ENCODE results near the gene RALGAPA1.
"Not testable (repeated sequence)": the region's sequence is repeated elsewhere in the genome, so short reads cannot be mapped to it uniquely, and the experiment has no call there.

The RALGAPA1 gene

DNA sequence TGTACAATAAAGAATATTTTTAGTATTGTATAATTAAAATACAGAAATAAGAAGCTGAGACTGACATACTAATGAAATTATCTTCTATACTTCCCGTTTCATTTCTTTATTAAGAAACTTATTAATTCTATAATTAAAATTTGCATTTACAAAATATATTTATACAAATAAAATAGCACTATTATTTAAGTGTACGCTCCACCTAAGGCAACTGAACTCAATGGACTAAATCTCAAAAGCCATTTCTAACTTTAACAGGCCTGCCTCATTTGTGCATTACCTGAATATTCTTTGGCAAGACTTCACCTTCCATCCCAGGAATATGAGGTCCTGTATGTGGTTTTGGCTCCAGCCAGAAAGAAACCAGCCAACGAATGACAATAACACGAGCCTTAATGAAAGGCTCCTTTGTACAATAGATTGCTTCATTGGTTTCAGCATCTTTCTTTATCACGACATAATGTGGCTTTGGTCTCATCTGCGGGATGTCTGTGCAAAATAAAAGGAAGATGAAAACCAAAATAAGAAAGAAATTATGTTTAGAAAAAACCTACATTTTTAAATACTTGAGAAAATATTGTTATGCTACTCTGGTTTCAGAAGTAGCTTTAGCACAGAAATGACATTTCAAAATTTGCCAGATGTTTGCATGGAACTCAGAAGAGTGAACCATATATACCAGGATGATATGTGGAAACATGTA lies 58.7 kb downstream of the RALGAPA1 start:
- H3K9ac ChIP-seq (ENCODE audit: low read depth, low read length) = no peak overlapping the region
- H3K36me3 ChIP-seq (ENCODE audit: insufficient read depth, low read depth, low read length) = peaks cover 13% of the 10 kb centered on the region
- no peaks in the 10 kb centered on the region for H3K9me3 ChIP-seq (ENCODE audit: insufficient read depth, low read depth, low read length)
- no peaks in the 10 kb centered on the region for H3K4me1 ChIP-seq (ENCODE audit: insufficient read depth, low read length)
- H3K27me3 ChIP-seq (ENCODE audit: insufficient read depth, low read length) = no peaks in the 10 kb centered on the region
- H3K4me3 ChIP-seq (ENCODE audit: low read length) = no peak overlapping the region
- H3K27ac ChIP-seq (ENCODE audit: low read length) = no peak overlapping the region

DNA sequence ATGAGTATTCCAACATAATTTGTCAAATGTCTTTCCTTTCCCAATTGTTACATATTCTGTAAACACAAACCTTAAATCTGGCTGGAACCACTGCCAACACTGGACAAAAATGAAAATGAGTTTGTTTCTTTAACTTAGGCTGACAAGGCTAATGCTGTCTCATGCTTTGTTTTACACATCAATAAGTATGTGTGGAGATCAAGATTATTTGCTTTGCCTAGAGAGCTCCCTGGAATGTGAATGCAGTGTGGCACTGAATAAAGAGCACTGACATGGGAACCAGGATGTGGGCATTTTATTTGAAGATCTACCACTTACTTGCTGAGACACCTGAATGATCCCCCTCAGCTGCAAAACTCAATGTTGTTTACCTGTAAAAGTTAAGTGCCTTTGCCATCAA lies 61.7 kb downstream of the RALGAPA1 start:
- Histone ChIP-seq H3K9me3 (ENCODE audit: insufficient read depth, low read depth, low read length) (no peaks in the 10 kb centered on the region), H3K36me3 (ENCODE audit: insufficient read depth, low read depth, low read length) (peaks cover 12% of the 10 kb centered on the region; the same call in 1 of the 2 replicates), H3K4me1 (ENCODE audit: insufficient read depth, low read length) (no peaks in the 10 kb centered on the region), H3K4me3 (ENCODE audit: low read length) (no peak overlapping the region), H3K27me3 (ENCODE audit: insufficient read depth, low read length) (no peaks in the 10 kb centered on the region), H3K9ac (ENCODE audit: low read depth, low read length) (no peak overlapping the region), H3K27ac (ENCODE audit: low read length) (no peak overlapping the region)

DNA sequence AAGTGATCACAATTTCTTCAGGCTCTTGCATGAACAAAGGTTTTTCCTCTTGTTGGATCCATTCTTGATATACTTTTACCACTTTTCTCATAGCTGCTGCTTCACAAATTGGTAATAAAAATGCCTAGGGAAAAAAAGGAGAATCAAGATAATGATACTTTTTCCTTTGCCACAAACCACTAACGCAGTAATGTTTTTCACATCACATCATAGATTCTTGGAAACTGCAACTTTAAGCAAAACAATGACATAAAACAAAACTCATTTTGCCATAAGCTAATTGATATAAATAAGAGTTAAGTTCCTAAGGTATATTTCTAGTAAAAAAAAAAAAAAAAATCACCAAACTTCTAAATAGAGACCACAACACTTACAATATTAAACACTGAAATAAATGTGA lies 66.7 kb downstream of the RALGAPA1 start:
- H3K9ac ChIP-seq (ENCODE audit: low read depth, low read length) = no peak overlapping the region
- H3K4me1 ChIP-seq (ENCODE audit: insufficient read depth, low read length) = no peaks in the 10 kb centered on the region
- no peak overlapping the region for H3K4me3 ChIP-seq (ENCODE audit: low read length)
- H3K27me3 ChIP-seq (ENCODE audit: insufficient read depth, low read length) = no peaks in the 10 kb centered on the region
- peaks cover 7% of the 10 kb centered on the region; the same call in 1 of the 2 replicates for H3K36me3 ChIP-seq (ENCODE audit: insufficient read depth, low read depth, low read length)
- no peaks in the 10 kb centered on the region for H3K9me3 ChIP-seq (ENCODE audit: insufficient read depth, low read depth, low read length)
- H3K27ac ChIP-seq (ENCODE audit: low read length) = no peak overlapping the region

DNA sequence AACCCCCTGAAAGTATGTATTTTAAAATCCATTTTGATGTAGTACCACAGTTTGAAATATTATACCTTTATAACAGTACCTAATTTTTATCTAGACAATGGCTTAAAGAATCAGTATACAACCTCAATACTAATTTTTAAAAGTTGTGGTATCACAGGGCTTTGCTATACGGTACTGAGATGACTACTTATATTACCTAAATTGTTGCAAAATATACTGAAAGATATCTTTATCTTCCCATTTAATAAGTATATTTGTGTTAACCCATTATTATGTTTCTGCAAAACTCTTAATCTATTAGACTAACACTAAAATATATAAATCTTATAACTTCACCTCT lies 67.1 kb downstream of the RALGAPA1 start:
- Histone ChIP-seq H3K27ac (ENCODE audit: low read length) (no peak overlapping the region), H3K4me3 (ENCODE audit: low read length) (no peak overlapping the region), H3K4me1 (ENCODE audit: insufficient read depth, low read length) (no peaks in the 10 kb centered on the region), H3K9me3 (ENCODE audit: insufficient read depth, low read depth, low read length) (no peaks in the 10 kb centered on the region), H3K36me3 (ENCODE audit: insufficient read depth, low read depth, low read length) (peaks cover 5% of the 10 kb centered on the region; the same call in 1 of the 2 replicates), H3K27me3 (ENCODE audit: insufficient read depth, low read length) (no peaks in the 10 kb centered on the region), H3K9ac (ENCODE audit: low read depth, low read length) (no peak overlapping the region)

DNA sequence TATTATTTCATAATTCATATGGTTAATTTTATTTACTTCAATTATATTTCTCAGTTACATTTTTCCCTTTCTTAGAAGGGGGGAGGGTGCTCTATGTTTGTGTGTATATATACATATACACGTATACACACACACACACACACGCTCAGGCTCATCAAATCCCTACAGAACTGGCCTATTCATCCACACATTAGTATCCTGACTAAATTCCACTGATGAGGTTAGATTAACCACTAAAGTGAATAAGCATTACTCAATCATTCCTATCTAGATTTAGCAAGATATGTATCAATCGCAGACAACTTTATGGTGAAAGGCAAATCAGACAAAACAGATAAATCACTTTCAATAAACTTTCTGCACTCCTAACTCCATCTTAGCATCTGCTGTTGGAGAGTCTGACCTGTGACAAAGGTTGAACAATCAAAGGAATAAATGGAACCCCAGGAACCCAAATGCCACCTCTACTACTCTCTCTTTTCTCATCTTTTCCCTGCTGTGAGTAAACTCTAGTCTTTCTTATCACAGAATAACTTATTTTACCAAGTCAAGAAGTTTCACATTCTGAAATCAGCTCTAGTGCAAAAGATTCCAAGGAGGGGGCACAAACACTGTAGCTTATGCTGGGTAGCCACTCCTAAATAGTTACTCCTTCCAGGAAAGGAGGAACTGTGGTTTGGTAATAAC lies 67.6 kb downstream of the RALGAPA1 start:
- no peaks in the 10 kb centered on the region for H3K27me3 ChIP-seq (ENCODE audit: insufficient read depth, low read length)
- H3K4me1 ChIP-seq (ENCODE audit: insufficient read depth, low read length) = no peaks in the 10 kb centered on the region
- H3K4me3 ChIP-seq (ENCODE audit: low read length) = no peak overlapping the region
- peaks cover 4% of the 10 kb centered on the region; the same call in 1 of the 2 replicates for H3K36me3 ChIP-seq (ENCODE audit: insufficient read depth, low read depth, low read length)
- H3K9me3 ChIP-seq (ENCODE audit: insufficient read depth, low read depth, low read length) = no peaks in the 10 kb centered on the region
- no peak overlapping the region for H3K9ac ChIP-seq (ENCODE audit: low read depth, low read length)
- H3K27ac ChIP-seq (ENCODE audit: low read length) = no peak overlapping the region

DNA sequence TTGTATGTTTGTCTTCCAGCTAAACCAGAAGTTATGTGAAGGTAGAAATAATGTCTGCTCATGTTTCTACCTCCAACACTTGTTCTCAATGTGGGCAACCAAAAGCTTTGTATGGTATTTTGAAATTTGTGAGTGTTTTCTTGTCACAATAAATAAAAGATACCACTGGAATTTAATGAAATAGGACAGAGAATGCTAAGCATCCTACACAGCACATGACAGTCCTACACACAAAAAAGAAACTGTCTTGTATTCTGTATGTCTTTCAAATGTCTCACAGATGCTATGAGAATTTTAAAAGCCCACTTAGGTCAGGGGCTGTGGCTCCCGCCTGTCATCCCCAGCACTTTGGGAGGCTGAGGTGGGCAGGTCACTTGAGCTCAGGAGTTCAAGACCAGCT lies 68.9 kb downstream of the RALGAPA1 start:
- no peaks in the 10 kb centered on the region for H3K9me3 ChIP-seq (ENCODE audit: insufficient read depth, low read depth, low read length)
- H3K27me3 ChIP-seq (ENCODE audit: insufficient read depth, low read length) = no peaks in the 10 kb centered on the region
- H3K4me1 ChIP-seq (ENCODE audit: insufficient read depth, low read length) = no peaks in the 10 kb centered on the region
- no peak overlapping the region for H3K4me3 ChIP-seq (ENCODE audit: low read length)
- no peak overlapping the region for H3K27ac ChIP-seq (ENCODE audit: low read length)
- no peaks in the 10 kb centered on the region; the same call in 1 of the 2 replicates for H3K36me3 ChIP-seq (ENCODE audit: insufficient read depth, low read depth, low read length)
- H3K9ac ChIP-seq (ENCODE audit: low read depth, low read length) = no peak overlapping the region

DNA sequence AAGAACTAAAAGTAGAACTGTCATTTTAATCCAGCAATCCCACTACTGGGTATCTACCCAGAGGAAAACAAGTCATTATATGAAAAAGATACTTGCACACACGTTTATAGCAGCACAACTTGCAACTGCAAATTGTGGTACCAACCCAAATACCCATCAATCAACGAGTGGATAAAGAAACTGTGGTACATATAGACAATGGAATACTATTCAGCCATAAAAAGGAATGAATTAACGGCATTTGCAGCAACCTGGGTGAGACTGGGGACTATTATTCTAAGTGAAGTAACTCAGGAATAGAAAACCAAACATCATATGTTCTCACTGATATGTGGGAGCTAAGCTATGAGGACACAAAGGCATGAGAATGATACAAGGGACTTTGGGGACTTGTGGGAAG lies 73.9 kb downstream of the RALGAPA1 start:
- H3K4me3 ChIP-seq (ENCODE audit: low read length); H3K27me3 ChIP-seq (ENCODE audit: insufficient read depth, low read length); H3K9ac ChIP-seq (ENCODE audit: low read depth, low read length); H3K9me3 ChIP-seq (ENCODE audit: insufficient read depth, low read depth, low read length); H3K36me3 ChIP-seq (ENCODE audit: insufficient read depth, low read depth, low read length); H3K27ac ChIP-seq (ENCODE audit: low read length); H3K4me1 ChIP-seq (ENCODE audit: insufficient read depth, low read length): not testable (repeated sequence)

DNA sequence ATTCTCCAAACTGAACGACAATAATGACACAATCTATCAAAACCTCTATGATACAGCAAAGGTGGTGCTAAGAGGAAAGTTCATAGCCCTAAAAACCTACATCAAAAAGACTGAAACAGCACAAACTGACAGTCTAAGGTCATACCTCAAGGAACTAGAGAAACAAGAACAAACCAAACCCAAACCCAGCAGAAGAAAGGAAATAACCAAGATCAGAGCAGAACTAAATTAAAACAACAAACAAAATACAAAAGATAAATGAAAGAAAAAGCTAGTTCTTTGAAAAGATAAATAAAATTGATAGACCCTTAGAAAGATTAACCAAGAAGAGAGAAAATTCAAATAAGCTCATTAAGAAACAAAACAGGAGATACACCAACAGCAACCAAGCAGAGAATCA lies 75.6 kb downstream of the RALGAPA1 start:
- not testable (repeated sequence) for H3K4me3 ChIP-seq (ENCODE audit: low read length); H3K27me3 ChIP-seq (ENCODE audit: insufficient read depth, low read length); H3K9me3 ChIP-seq (ENCODE audit: insufficient read depth, low read depth, low read length); H3K4me1 ChIP-seq (ENCODE audit: insufficient read depth, low read length); H3K36me3 ChIP-seq (ENCODE audit: insufficient read depth, low read depth, low read length); H3K27ac ChIP-seq (ENCODE audit: low read length); H3K9ac ChIP-seq (ENCODE audit: low read depth, low read length)

DNA sequence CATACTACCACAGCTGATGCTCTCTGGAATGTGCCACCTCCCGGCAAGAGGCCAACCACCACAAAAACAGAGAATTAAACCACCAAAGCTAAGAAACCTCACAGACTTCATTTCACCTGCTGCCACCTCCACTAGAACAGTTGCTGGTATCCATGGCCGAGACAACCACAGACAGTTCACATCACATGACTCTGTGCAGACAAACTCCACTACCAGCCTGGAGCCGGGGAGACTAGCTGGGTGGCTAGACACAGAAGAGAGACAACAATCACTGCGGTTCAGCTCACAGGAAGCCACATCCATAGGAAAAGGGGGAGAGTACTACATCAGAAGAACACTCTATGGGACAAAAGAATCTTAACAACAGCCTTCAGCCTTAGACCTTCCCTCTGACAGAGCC lies 78.2 kb downstream of the RALGAPA1 start:
- Histone ChIP-seq H3K4me3 (ENCODE audit: low read length) (no peak overlapping the region), H3K36me3 (ENCODE audit: insufficient read depth, low read depth, low read length) (no peaks in the 10 kb centered on the region), H3K4me1 (ENCODE audit: insufficient read depth, low read length) (no peaks in the 10 kb centered on the region), H3K27ac (ENCODE audit: low read length) (no peak overlapping the region), H3K9ac (ENCODE audit: low read depth, low read length) (no peak overlapping the region), H3K9me3 (ENCODE audit: insufficient read depth, low read depth, low read length) (no peaks in the 10 kb centered on the region), H3K27me3 (ENCODE audit: insufficient read depth, low read length) (no peaks in the 10 kb centered on the region)

DNA sequence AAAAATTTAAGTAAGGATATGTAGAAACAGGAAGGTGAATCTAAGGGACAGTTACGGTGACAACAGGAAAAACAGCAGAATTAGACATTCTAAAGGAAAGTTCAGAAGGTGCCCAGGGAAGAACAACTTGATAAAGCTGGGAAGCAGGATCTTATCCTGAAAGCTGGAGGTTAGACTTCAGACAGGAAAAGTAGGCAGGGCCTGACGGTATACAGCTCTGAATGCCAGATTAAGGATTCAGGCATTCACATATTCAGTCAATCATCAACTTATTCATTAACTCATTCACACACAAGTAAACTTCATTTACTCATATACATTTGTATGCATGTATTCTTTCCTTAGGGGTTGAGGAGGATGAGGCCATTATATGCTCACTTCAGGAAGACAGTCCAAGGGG lies 81.3 kb downstream of the RALGAPA1 start:
- H3K9me3 ChIP-seq (ENCODE audit: insufficient read depth, low read depth, low read length) = no peaks in the 10 kb centered on the region
- no peak overlapping the region for H3K27ac ChIP-seq (ENCODE audit: low read length)
- H3K9ac ChIP-seq (ENCODE audit: low read depth, low read length) = no peak overlapping the region
- no peaks in the 10 kb centered on the region for H3K36me3 ChIP-seq (ENCODE audit: insufficient read depth, low read depth, low read length)
- H3K4me3 ChIP-seq (ENCODE audit: low read length) = no peak overlapping the region
- no peaks in the 10 kb centered on the region for H3K27me3 ChIP-seq (ENCODE audit: insufficient read depth, low read length)
- H3K4me1 ChIP-seq (ENCODE audit: insufficient read depth, low read length) = no peaks in the 10 kb centered on the region

DNA sequence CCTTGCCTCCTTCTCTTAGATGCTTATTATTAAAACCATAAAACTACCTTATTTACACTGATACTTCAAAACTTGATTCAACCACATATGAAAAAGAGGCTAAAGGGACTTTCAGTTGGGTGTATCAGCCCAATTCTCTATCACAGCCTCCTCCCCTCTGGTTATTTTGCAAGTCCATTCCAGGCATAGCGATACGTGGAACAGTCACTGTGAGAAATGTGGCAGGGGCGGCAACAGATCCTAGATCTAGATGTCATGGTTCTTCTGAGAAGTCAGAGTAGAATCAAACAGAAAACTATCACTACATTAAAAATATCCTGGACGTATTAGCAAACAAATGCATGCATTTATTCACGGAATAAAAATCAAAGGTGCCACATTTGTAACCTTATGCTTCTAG lies 83.2 kb downstream of the RALGAPA1 start:
- Histone ChIP-seq H3K27ac (ENCODE audit: low read length) (no peak overlapping the region), H3K9ac (ENCODE audit: low read depth, low read length) (no peak overlapping the region), H3K36me3 (ENCODE audit: insufficient read depth, low read depth, low read length) (no peaks in the 10 kb centered on the region), H3K4me3 (ENCODE audit: low read length) (no peak overlapping the region), H3K4me1 (ENCODE audit: insufficient read depth, low read length) (no peaks in the 10 kb centered on the region), H3K9me3 (ENCODE audit: insufficient read depth, low read depth, low read length) (no peaks in the 10 kb centered on the region), H3K27me3 (ENCODE audit: insufficient read depth, low read length) (no peaks in the 10 kb centered on the region)

DNA sequence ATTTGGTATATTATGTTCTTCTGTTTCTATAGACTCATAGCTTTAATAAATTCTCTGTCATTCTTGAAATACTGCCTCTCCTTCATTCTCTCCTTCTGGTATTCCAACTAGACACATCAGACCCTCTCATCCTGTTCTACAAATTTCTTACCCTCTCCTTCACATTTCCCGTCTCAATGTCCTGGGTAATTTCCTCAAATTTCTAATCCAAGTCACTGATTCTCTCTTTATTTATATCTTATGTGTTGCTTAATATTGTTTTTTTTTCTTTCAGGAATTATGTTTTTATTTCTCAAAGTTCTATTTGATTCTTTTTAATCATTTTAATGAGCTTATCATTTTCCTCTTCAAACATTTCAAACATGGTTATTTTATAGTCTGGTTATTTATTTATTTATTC lies 94.0 kb downstream of the RALGAPA1 start:
- no peak overlapping the region for H3K9ac ChIP-seq (ENCODE audit: low read depth, low read length)
- no peak overlapping the region for H3K4me3 ChIP-seq (ENCODE audit: low read length)
- H3K9me3 ChIP-seq (ENCODE audit: insufficient read depth, low read depth, low read length) = no peaks in the 10 kb centered on the region
- H3K27ac ChIP-seq (ENCODE audit: low read length) = no peak overlapping the region
- no peaks in the 10 kb centered on the region for H3K4me1 ChIP-seq (ENCODE audit: insufficient read depth, low read length)
- no peaks in the 10 kb centered on the region for H3K36me3 ChIP-seq (ENCODE audit: insufficient read depth, low read depth, low read length)
- H3K27me3 ChIP-seq (ENCODE audit: insufficient read depth, low read length) = no peaks in the 10 kb centered on the region

Measured in iPS-20b (cell line).